ENCODE measurements around the gene MTARC1. TPM values are rescaled to one million over a fixed set of nuclear protein-coding genes. Genes with fewer than 3 reads are reported as not detected.

The MTARC1 gene
- total and polyA plus RNA-seq, 2 of the 4 experiments (the other 2 are of a cell fraction) = 0.18 to 0.55 TPM

DNA sequence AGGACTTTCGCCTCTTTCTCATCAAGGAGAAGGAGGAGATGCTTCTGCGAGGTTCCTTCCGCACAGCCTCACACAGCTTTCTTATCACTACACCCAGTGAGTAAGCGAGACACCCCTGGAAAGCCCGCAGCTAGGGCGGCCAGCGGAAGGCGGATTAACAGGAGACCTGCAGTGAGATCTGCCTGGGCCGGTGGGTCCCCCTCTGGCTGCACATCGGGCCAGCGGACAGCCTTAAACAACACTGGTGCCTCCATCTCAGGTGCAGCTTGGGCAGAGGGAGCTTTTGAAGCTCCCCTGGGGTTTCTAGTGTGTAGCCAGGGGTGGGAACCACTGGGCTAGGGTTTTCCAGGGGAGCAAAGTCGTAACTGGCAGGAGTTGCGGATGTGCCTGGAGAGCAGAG is 17.5 kb upstream of the MTARC1 start:
- Histone ChIP-seq H3K27ac (ENCODE audit: insufficient read depth, low read length) (no peak overlapping the region), H2BK20ac (ENCODE audit: low read depth, low read length) (no peak overlapping the region), H3K14ac (replicated peaks; ENCODE audit: low read depth, low read length) (no peak overlapping the region), H3K56ac (ENCODE audit: extremely low read depth, insufficient read depth, low read length) (no peak overlapping the region), H2BK120ac (ENCODE audit: low read depth, low read length) (no peak overlapping the region), H3K23ac (ENCODE audit: low read depth, low read length) (no peak overlapping the region), H3K36me3 (ENCODE audit: control insufficient read depth, insufficient read depth, low read length) (peaks cover 3% of the 10 kb centered on the region), H2BK15ac (ENCODE audit: low read depth, low read length) (no peak overlapping the region), H3K4me3 (ENCODE audit: insufficient read depth, low read depth, low read length) (no peak overlapping the region), H3K4ac (ENCODE audit: low read depth, low read length) (no peak overlapping the region), H4K8ac (ENCODE audit: low read depth in 2 of 2, low read length in 2 of 2) (no peak overlapping the region), H3K9ac (ENCODE audit: low read depth, low read length) (no peak overlapping the region), H3K27me3 (ENCODE audit: control insufficient read depth, insufficient read depth, low read length) (no peaks in the 10 kb centered on the region), H2AK9ac (replicated peaks; ENCODE audit: low read depth, low read length, poor library complexity) (no peak overlapping the region), H4K20me1 (ENCODE audit: insufficient read depth, low read length) (no peaks in the 10 kb centered on the region), H3K9me1 (ENCODE audit: insufficient read depth, low read length) (no peaks in the 10 kb centered on the region; the same call in 1 of the 2 replicates), H3K18ac (ENCODE audit: low read depth, low read length) (no peak overlapping the region), H3K4me2 (ENCODE audit: low read depth, low read length) (no peak overlapping the region), H3K79me1 (ENCODE audit: low read depth in 1 of 2, low read length in 2 of 2) (no peaks in the 10 kb centered on the region), H2AK5ac (ENCODE audit: low read depth, low read length) (no peak overlapping the region), H4K5ac (ENCODE audit: low read depth, low read length) (no peak overlapping the region), H3K4me1 (ENCODE audit: control insufficient read depth, insufficient read depth, low read length) (no peaks in the 10 kb centered on the region; the same call in 1 of the 2 replicates), H2BK5ac (ENCODE audit: low read depth, low read length, poor library complexity, severe bottlenecking) (no peak overlapping the region), H2AFZ (replicated peaks; ENCODE audit: low read length, poor library complexity) (no peak overlapping the region), H4K91ac (ENCODE audit: insufficient read depth, low read depth, low read length) (no peak overlapping the region), H3K9me3 (ENCODE audit: control insufficient read depth, insufficient read depth, low read length) (no peaks in the 10 kb centered on the region)
- dilution Hi-C loops (cut with HindIII; ENCODE audit: low sequenced_read_pairs, unreplicated experiment) (no loop called here), in situ Hi-C loops (cut with MboI; ENCODE audit: low sequenced_read_pairs) (no loop called here), intact Hi-C loops (cut with micrococcal nuclease) (no loop called here)
- BruUV-seq (replicated peaks) = no TSS peak
- no peak for DNase-seq
- WGBS, 2 experiments (ENCODE audit: extremely low coverage in 2 of 2, insufficient read length in 1 of 2) = 100% methylated on average over 2 of the region's 13 CpGs; no CpG with 5 or more reads in 1 of the 2 experiments
- ChIA-PET CTCF (interaction anchor here (0.6 kb wide), 1 partner anchor 9 kb away, joined by 4 read pairs; no protein-coding TSS in a partner anchor), POLR2A (ENCODE audit: unreplicated experiment) (no interaction called here)
- TF ChIP-seq MAFK (IDR thresholded peaks at IDR 0.05; ENCODE audit: low read depth, low read length) (no peak), RFX5 (IDR thresholded peaks at IDR 0.05; ENCODE audit: low read depth, low read length) (no peak), RAD21 (IDR thresholded peaks at IDR 0.05; ENCODE audit: low read length) (no peak), POLR2A (IDR thresholded peaks at IDR 0.05; ENCODE audit: low read depth, low read length) (no peak), SMC3 (IDR thresholded peaks at IDR 0.05; ENCODE audit: low read depth, low read length) (no peak), RCOR1 (IDR thresholded peaks at IDR 0.05; ENCODE audit: insufficient replicate concordance, low read length) (no peak), MXI1 (IDR thresholded peaks at IDR 0.05; ENCODE audit: borderline replicate concordance, low read depth, low read length) (no peak), FOS (IDR thresholded peaks at IDR 0.05; ENCODE audit: low read depth, low read length) (no peak), CTCF (conservative IDR thresholded peaks at IDR 0.05; ENCODE audit: low read depth, low read length) (no peak), NFE2L2 (IDR thresholded peaks at IDR 0.05; ENCODE audit: low read depth, low read length) (no peak)
- TF ChIP-seq, protein P1, sequence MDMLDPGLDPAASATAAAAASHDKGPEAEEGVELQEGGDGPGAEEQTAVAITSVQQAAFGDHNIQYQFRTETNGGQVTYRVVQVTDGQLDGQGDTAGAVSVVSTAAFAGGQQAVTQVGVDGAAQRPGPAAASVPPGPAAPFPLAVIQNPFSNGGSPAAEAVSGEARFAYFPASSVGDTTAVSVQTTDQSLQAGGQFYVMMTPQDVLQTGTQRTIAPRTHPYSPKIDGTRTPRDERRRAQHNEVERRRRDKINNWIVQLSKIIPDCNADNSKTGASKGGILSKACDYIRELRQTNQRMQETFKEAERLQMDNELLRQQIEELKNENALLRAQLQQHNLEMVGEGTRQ (IDR thresholded peaks at IDR 0.05; ENCODE audit: low read depth, low read length) = no peak
- TF ChIP-seq, protein P2, sequence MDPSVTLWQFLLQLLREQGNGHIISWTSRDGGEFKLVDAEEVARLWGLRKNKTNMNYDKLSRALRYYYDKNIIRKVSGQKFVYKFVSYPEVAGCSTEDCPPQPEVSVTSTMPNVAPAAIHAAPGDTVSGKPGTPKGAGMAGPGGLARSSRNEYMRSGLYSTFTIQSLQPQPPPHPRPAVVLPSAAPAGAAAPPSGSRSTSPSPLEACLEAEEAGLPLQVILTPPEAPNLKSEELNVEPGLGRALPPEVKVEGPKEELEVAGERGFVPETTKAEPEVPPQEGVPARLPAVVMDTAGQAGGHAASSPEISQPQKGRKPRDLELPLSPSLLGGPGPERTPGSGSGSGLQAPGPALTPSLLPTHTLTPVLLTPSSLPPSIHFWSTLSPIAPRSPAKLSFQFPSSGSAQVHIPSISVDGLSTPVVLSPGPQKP (IDR thresholded peaks at IDR 0.05; ENCODE audit: borderline replicate concordance, low read depth, low read length) = no peak
- ATAC-seq (ENCODE audit: low read depth) = no peak

All from IMR-90 (cell line).